Hematopoietic multipotent progenitor cell (in vitro differentiated cells): ENCODE measurements around the gene MAZ. TPM values are rescaled to one million over a fixed set of nuclear protein-coding genes. Genes with fewer than 3 reads are reported as not detected.

Source experiments
- DNase-seq, 3 donors: peaks; one replicate each; pipeline ENCODE4 v3.0.0-alpha.2; 2011 to 2015; ENCODE audit warnings: low read depth in 2 of 3, low spot score in 2 of 3
- small RNA-seq: library from RNA; depleted of rRNA; stranded (forward); fragments of <200 nt; gene quantifications from one replicate; pipeline ENCODE3, GENCODE V24; 2012
- total RNA-seq: library from RNA; depleted of rRNA; stranded (reverse); fragments of >200 nt; gene quantifications from one replicate; pipeline ENCODE4 v1.2.3, GENCODE V29; 2012

Gene MAZ
- total RNA-seq, 1 donor, result 711 TPM

GRCh38 chr16:29848420-29849297 is 42.3 kb downstream of the MAZ start:
- DNase-seq, result peak; percentile 65 to 76 (median 71)

GRCh38 chr16:29849505-29849904 is 43.2 kb downstream of the MAZ start:
- DNase-seq, result no peak

- no peak for DNase-seq
Measured at GRCh38 chr16:29850998-29851397, 44.7 kb downstream of the MAZ start.

GRCh38 chr16:29852654-29853053 is 46.3 kb downstream of the MAZ start:
- no peak for DNase-seq

GRCh38 chr16:29854520-29855100 is 48.3 kb downstream of the MAZ start:
- no peak for DNase-seq

- DNase-seq, result no peak
Measured at GRCh38 chr16:29857133-29857760, 50.9 kb downstream of the MAZ start.

GRCh38 chr16:29858149-29858849 is 52.0 kb downstream of the MAZ start:
- no peak for DNase-seq

- no peak for DNase-seq
Measured at GRCh38 chr16:29858974-29859373, 52.6 kb downstream of the MAZ start.

GRCh38 chr16:29860218-29860617 is 53.9 kb downstream of the MAZ start:
- DNase-seq, result no peak

Small RNA genes within 50 kb of the gene (small RNA-seq; reads per million reads assigned to genes)
- gene AC009133.6 (not detected), gene AC120114.4 (not detected)

Other genes with a start within 250 kb of the MAZ start
- gene SPN, start 143.3 kb upstream of the MAZ start, total RNA-seq, result 451 TPM
- 12.9 TPM for gene QPRT, start 127.3 kb upstream of the MAZ start, total RNA-seq
- 64.9 TPM for gene C16orf54, start 60.5 kb upstream of the MAZ start, total RNA-seq
- gene ZG16, start 28.3 kb upstream of the MAZ start, total RNA-seq, result not detected
- 73.8 TPM for gene KIF22, start 15.8 kb upstream of the MAZ start, total RNA-seq
- gene PRRT2, start 5.7 kb downstream of the MAZ start, total RNA-seq, result 0.27 TPM
- gene PAGR1, start 9.6 kb downstream of the MAZ start, total RNA-seq, result 24.5 TPM
- 118 TPM for gene MVP, start 13.9 kb downstream of the MAZ start, total RNA-seq
- 106 TPM for gene CDIPT, start 56.7 kb downstream of the MAZ start, total RNA-seq
- gene SEZ6L2, start 93.0 kb downstream of the MAZ start, total RNA-seq, result 1.3 TPM
- 0.27 TPM for gene ASPHD1, start 94.0 kb downstream of the MAZ start, total RNA-seq
- gene KCTD13, start 119.7 kb downstream of the MAZ start, total RNA-seq, result 11.3 TPM
- gene TMEM219, start 155.6 kb downstream of the MAZ start, total RNA-seq, result 64.6 TPM
- gene TAOK2, start 167.3 kb downstream of the MAZ start, total RNA-seq, result 29.1 TPM
- gene HIRIP3, start 189.1 kb downstream of the MAZ start, total RNA-seq, result 9.4 TPM
- gene INO80E, start 189.7 kb downstream of the MAZ start, total RNA-seq, result 21.8 TPM
- 1.1 TPM for gene DOC2A, start 204.5 kb downstream of the MAZ start, total RNA-seq
- not detected for gene C16orf92, start 216.7 kb downstream of the MAZ start, total RNA-seq
- 0.54 TPM for gene TLCD3B, start 224.7 kb downstream of the MAZ start, total RNA-seq